Mesenchymal stem cell (in vitro differentiated cells and primary cell): ENCODE results near the gene LAYN.

Source experiments
- DNase-seq: peaks from one replicate; pipeline ENCODE4 v3.0.0-alpha.2; 2013
- H2AFZ ChIP-seq: one replicate; pipeline ENCODE4 v1.6.1; 2013; ENCODE audit warnings: low read depth, mild to moderate bottlenecking, control low read depth, inconsistent platforms, low read length, moderate library complexity
- H2AK5ac ChIP-seq: 2 replicates; pipeline ENCODE4 v1.6.1; 2013; ENCODE audit warnings: low read length, moderate library complexity, mild to moderate bottlenecking, inconsistent platforms; ENCODE audit not compliant: severe bottlenecking
- H2BK120ac ChIP-seq: one replicate; pipeline ENCODE4 v1.6.1; 2013; ENCODE audit warnings: low read depth, mild to moderate bottlenecking, inconsistent platforms, low read length, moderate library complexity
- H2BK12ac ChIP-seq, 2 experiments: one replicate each; pipeline ENCODE4 v1.6.1; 2013; ENCODE audit warnings: inconsistent platforms in 2 of 2, low read length in 2 of 2, mild to moderate bottlenecking in 2 of 2, moderate library complexity in 2 of 2, control low read depth in 1 of 2
- H2BK15ac ChIP-seq: one replicate; pipeline ENCODE4 v1.6.1; 2013; ENCODE audit warnings: mild to moderate bottlenecking, low read depth, inconsistent platforms; ENCODE audit not compliant: poor library complexity, severe bottlenecking
- H2BK5ac ChIP-seq: 2 replicates; pipeline ENCODE4 v1.6.1; 2013; ENCODE audit warnings: low read depth, mild to moderate bottlenecking, low read length, control low read depth, inconsistent platforms; ENCODE audit not compliant: poor library complexity, severe bottlenecking
- H3K14ac ChIP-seq, 2 experiments: one replicate each; pipeline ENCODE4 v1.6.1; 2013; ENCODE audit warnings: inconsistent platforms in 2 of 2, low read length in 2 of 2, control low read depth in 1 of 2, mild to moderate bottlenecking in 1 of 2, moderate library complexity in 1 of 2
- H3K18ac ChIP-seq, 2 experiments: one replicate each; pipeline ENCODE4 v1.6.1; 2013; ENCODE audit warnings: inconsistent platforms in 2 of 2, low read length in 2 of 2, control low read depth in 1 of 2, low read depth in 1 of 2, mild to moderate bottlenecking in 1 of 2
- H3K23ac ChIP-seq, 2 experiments: one replicate each; pipeline ENCODE4 v1.6.1; 2013; ENCODE audit warnings: inconsistent platforms in 2 of 2, low read length in 2 of 2, mild to moderate bottlenecking in 2 of 2, moderate library complexity in 2 of 2, control low read depth in 1 of 2
- H3K27ac ChIP-seq: 2 replicates; pipeline ENCODE4 v1.5.1; 2013; ENCODE audit warnings: mild to moderate bottlenecking, moderate library complexity, low read length, control low read depth, inconsistent platforms; ENCODE audit not compliant: poor library complexity, severe bottlenecking
- H3K27me3 ChIP-seq, 2 experiments: 2 replicates each; pipeline versions ENCODE4 v1.6.1 to v1.7.0; 2013; ENCODE audit warnings: low read length in 2 of 2, mild to moderate bottlenecking in 2 of 2, moderate library complexity in 2 of 2, control low read depth in 1 of 2, inconsistent platforms in 1 of 2; ENCODE audit not compliant: control insufficient read depth in 1 of 2, insufficient read depth in 1 of 2
- H3K36me3 ChIP-seq, 2 experiments: 2 replicates each; pipeline versions ENCODE4 v1.6.1 to v1.7.0; 2013; ENCODE audit warnings: low read length in 2 of 2, control low read depth in 1 of 2, inconsistent platforms in 1 of 2, low read depth in 1 of 2, mild to moderate bottlenecking in 1 of 2; ENCODE audit not compliant: insufficient read depth in 2 of 2, control insufficient read depth in 1 of 2
- H3K4ac ChIP-seq, 2 experiments: one replicate each; pipeline ENCODE4 v1.6.1; 2013; ENCODE audit warnings: inconsistent platforms in 2 of 2, low read length in 2 of 2, mild to moderate bottlenecking in 2 of 2, moderate library complexity in 2 of 2, control low read depth in 1 of 2, low read depth in 1 of 2
- H3K4me1 ChIP-seq: 2 replicates; pipeline ENCODE4 v1.6.1; 2013; ENCODE audit warnings: low read depth, low read length, control low read depth; ENCODE audit not compliant: control insufficient read depth, insufficient read depth
- H3K4me2 ChIP-seq: 2 replicates; pipeline ENCODE4 v1.6.1; 2013; ENCODE audit warnings: low read length, mild to moderate bottlenecking, inconsistent platforms; ENCODE audit not compliant: poor library complexity, severe bottlenecking
- H3K4me3 ChIP-seq, 2 experiments: 2 replicates each; pipeline versions ENCODE4 v1.5.1 to v1.7.0; 2013; ENCODE audit warnings: low read length in 2 of 2, mild to moderate bottlenecking in 2 of 2, control low read depth in 1 of 2, low read depth in 1 of 2; ENCODE audit not compliant: insufficient read depth in 1 of 2
- H3K79me1 ChIP-seq: replicated peaks from 2 replicates; pipeline ENCODE4 v1.6.1; 2013; ENCODE audit warnings: mild to moderate bottlenecking, control low read depth, low read length, inconsistent platforms; ENCODE audit not compliant: poor library complexity, severe bottlenecking
- H3K9ac ChIP-seq: 2 replicates; pipeline ENCODE4 v1.7.0; 2013; ENCODE audit warnings: mild to moderate bottlenecking, low read length, moderate library complexity
- H3K9me3 ChIP-seq: 2 replicates; pipeline ENCODE4 v1.7.0; 2013; ENCODE audit warnings: mild to moderate bottlenecking, low read length; ENCODE audit not compliant: control insufficient read depth
- H4K8ac ChIP-seq: one replicate; pipeline ENCODE4 v1.6.1; 2013; ENCODE audit warnings: inconsistent platforms, mild to moderate bottlenecking, low read length, moderate library complexity
- H4K91ac ChIP-seq: one replicate; pipeline ENCODE4 v1.6.1; 2013; ENCODE audit warnings: mild to moderate bottlenecking, low read length, inconsistent platforms
- WGBS: methylation state at CpG from one replicate; pipeline ENCODE4 v1.1.7; 2013; ENCODE audit warnings: mixed read lengths; 5-methylcytosine and 5-hydroxymethylcytosine counted together

Gene LAYN

GRCh38 chr11:111577821-111578220, 37.3 kb downstream of the LAYN start:
- Histone ChIP-seq H2AFZ (no peak overlapping the region), H3K79me1 (no peaks in the 10 kb centered on the region), H2AK5ac (no peak overlapping the region), H3K9me3 (no peaks in the 10 kb centered on the region), H3K23ac (no peak overlapping the region), H3K14ac (no peak overlapping the region), H3K4me2 (no peak overlapping the region), H3K18ac (no peak overlapping the region), H3K4ac (no peak overlapping the region), H2BK15ac (no peak overlapping the region), H3K27ac (no peak overlapping the region), H2BK5ac (no peak overlapping the region), H3K27me3 (no peaks in the 10 kb centered on the region), H3K36me3 (no peaks in the 10 kb centered on the region), H2BK120ac (no peak overlapping the region), H3K4me3 (no peak overlapping the region), H2BK12ac (no peak overlapping the region), H3K4me1 (no peaks in the 10 kb centered on the region), H4K91ac (no peak overlapping the region), H4K8ac (no peak overlapping the region), H3K9ac (no peak overlapping the region)
- no CpG with 5 or more reads among the region's 4 CpGs for WGBS
- no peak for DNase-seq

DNA sequence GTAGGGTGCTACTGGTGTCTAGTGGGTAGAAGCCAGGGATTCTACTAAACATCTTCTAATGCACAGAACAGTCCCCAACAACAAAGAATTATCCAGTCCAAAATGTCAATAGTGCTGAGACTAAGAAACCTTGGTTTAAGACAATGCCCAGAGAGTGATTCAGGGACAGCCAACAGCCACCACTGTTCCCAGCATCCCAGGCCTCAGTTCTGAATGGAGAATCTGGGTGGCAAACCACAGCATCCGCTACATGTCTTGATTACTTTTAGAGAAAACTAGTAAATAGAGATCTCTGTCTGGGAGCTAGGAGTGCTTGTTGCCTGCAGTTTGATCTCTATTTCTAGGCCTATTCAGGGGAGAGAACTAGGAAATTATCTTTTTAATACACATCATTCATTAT, 40.8 kb downstream of the LAYN start:
- H4K8ac ChIP-seq, result no peak overlapping the region
- no peak overlapping the region for H3K14ac ChIP-seq
- no peak for DNase-seq
- no peak overlapping the region for H3K27ac ChIP-seq
- H2BK15ac ChIP-seq, result no peak overlapping the region
- no peak overlapping the region for H3K18ac ChIP-seq
- H4K91ac ChIP-seq, result no peak overlapping the region
- H2AK5ac ChIP-seq, result no peak overlapping the region
- H3K4me2 ChIP-seq, result no peak overlapping the region
- no peaks in the 10 kb centered on the region for H3K36me3 ChIP-seq
- H3K4me1 ChIP-seq, result no peaks in the 10 kb centered on the region
- H3K79me1 ChIP-seq, result no peaks in the 10 kb centered on the region
- H2BK120ac ChIP-seq, result no peak overlapping the region
- H3K4me3 ChIP-seq, result no peak overlapping the region
- H3K27me3 ChIP-seq, result no peaks in the 10 kb centered on the region
- WGBS, result no CpG with 5 or more reads among the region's 1 CpG
- no peak overlapping the region for H3K9ac ChIP-seq
- no peaks in the 10 kb centered on the region for H3K9me3 ChIP-seq
- H2BK12ac ChIP-seq, result no peak overlapping the region
- H2BK5ac ChIP-seq, result no peak overlapping the region
- H3K4ac ChIP-seq, result no peak overlapping the region
- no peak overlapping the region for H2AFZ ChIP-seq
- no peak overlapping the region for H3K23ac ChIP-seq

- peak overlapping the region; percentile 19 for H3K9ac ChIP-seq
- H2AK5ac ChIP-seq, result no peak overlapping the region
- peak; percentile 40 for DNase-seq
- H3K27ac ChIP-seq, result no peak overlapping the region
- H3K79me1 ChIP-seq, result no peaks in the 10 kb centered on the region
- H3K4me2 ChIP-seq, result no peak overlapping the region
- no peak overlapping the region for H2BK12ac ChIP-seq
- no peaks in the 10 kb centered on the region for H3K4me1 ChIP-seq
- no peak overlapping the region for H3K4ac ChIP-seq
- no peaks in the 10 kb centered on the region for H3K27me3 ChIP-seq
- no peak overlapping the region for H3K18ac ChIP-seq
- no peak overlapping the region for H2BK5ac ChIP-seq
- H4K91ac ChIP-seq, result no peak overlapping the region
- H2AFZ ChIP-seq, result no peak overlapping the region
- H4K8ac ChIP-seq, result no peak overlapping the region
- no peaks in the 10 kb centered on the region for H3K9me3 ChIP-seq
- H3K36me3 ChIP-seq, result no peaks in the 10 kb centered on the region
- H2BK120ac ChIP-seq, result no peak overlapping the region
- H3K23ac ChIP-seq, result no peak overlapping the region
- H3K4me3 ChIP-seq, result no peak overlapping the region
- no peak overlapping the region for H2BK15ac ChIP-seq
- no peak overlapping the region for H3K14ac ChIP-seq
Measured at GRCh38 chr11:111582163-111582562, 41.6 kb downstream of the LAYN start.

- Histone ChIP-seq H2AFZ (no peak overlapping the region), H3K27ac (no peak overlapping the region), H3K9me3 (no peaks in the 10 kb centered on the region), H3K23ac (no peak overlapping the region), H2AK5ac (no peak overlapping the region), H2BK120ac (no peak overlapping the region), H2BK15ac (no peak overlapping the region), H3K4me2 (no peak overlapping the region), H3K4me1 (no peaks in the 10 kb centered on the region), H3K79me1 (no peaks in the 10 kb centered on the region), H2BK12ac (no peak overlapping the region), H4K8ac (no peak overlapping the region), H3K4ac (no peak overlapping the region), H4K91ac (no peak overlapping the region), H3K36me3 (no peaks in the 10 kb centered on the region), H3K9ac (no peak overlapping the region), H3K18ac (no peak overlapping the region), H3K27me3 (no peaks in the 10 kb centered on the region), H2BK5ac (no peak overlapping the region), H3K14ac (no peak overlapping the region), H3K4me3 (no peak overlapping the region)
- WGBS, result 50% methylated on average over 3 of the region's 4 CpGs
- DNase-seq, result peak; percentile 82
Measured at GRCh38 chr11:111582881-111583280, 42.4 kb downstream of the LAYN start.
